Stimulated activated CD4-positive, alpha-beta T cell treated with anti-CD3 and anti-CD28 coated beads, Interleukin-2, amount 100 ng/mL, for 4 hours (primary cell): ENCODE data around the gene PCCB.
"Not testable (repeated sequence)": the region's sequence is repeated elsewhere in the genome, so short reads cannot be mapped to it uniquely, and the experiment has no call there.

Experiments
- DNase-seq: peaks from one replicate; pipeline ENCODE4 v3.0.0-alpha.2; 2020; ENCODE audit warnings: low read depth

PCCB gene

DNA sequence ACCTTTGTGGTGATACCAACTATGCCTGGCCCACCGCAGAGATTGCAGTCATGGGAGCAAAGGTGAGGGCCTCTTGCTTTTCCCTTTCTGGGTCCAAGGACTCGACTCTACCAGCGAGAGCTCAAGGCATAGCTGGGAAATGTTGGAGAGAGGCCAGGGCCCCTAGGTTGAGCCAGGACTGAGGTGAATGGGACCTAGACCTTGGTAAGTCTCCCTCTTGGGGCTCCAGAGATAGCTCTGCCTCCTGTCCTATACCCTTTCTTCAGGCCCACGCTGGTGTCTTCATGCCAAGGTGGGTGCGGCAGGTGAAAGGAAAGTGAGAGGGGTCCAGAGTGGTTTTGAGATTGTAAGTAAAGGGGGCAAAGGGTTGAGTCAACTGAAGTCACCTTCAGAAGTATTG lies 77.5 kb downstream of the PCCB start:
- no peak for DNase-seq

DNA sequence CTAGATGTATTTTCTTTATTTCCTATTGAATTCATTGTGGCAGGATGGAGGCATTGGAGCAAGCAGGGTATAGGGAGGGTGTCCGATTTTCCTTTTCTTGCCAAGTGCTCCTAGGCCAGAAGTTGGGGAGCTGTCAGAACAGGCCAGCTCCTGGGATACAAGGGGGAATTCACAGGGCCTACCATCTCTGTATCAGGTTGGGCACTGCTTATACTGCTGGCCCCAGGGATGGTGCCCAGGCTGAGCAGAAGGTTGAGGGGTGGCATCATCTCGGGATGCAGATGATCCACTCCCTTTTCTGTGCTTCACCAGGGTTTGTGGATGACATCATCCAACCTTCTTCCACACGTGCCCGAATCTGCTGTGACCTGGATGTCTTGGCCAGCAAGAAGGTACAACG lies 79.5 kb downstream of the PCCB start:
- no peak for DNase-seq

- DNase-seq: no peak
Measured at GRCh38 chr3:136330900-136331299, 80.8 kb downstream of the PCCB start.

DNA sequence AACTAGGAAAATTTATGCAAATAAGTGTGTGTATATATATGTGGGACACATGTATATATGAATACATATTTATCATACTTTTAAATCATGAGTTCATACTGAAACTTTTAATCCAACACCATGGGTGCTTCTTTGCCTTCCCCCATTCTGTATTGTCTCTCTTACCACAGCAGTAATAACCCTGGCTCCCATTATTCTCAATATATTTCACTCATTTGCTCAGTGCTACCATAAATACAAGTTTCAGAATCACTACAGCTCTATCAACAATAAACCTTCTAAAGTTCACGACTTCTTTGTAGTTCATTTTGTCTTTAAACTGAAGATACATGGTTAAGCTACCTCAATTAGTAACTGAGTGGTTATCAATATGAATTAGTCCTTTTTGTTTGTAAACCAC lies 82.2 kb downstream of the PCCB start:
- DNase-seq: no peak

- no peak for DNase-seq
Measured at GRCh38 chr3:136332776-136333175, 82.6 kb downstream of the PCCB start.

DNA sequence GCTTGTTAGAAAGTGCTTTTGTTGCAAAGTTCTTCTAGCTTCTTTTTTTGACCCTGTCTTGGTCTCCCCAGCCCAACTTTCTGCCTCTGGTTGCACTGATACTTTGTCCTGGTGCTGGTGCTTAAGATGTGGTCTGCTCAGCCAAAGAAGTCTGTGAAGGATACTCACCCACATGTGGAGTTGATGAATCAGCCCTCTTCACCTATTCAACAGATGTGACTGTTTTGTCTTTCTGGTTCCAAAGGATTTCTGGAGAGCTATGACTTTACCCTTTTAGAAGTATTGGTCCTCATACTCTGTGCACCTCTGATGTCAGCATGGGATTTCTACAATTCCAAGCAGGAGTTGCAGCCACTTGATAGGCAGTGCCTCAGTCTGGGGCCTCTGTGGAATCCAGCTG lies 84.1 kb downstream of the PCCB start:
- no peak for DNase-seq

DNA sequence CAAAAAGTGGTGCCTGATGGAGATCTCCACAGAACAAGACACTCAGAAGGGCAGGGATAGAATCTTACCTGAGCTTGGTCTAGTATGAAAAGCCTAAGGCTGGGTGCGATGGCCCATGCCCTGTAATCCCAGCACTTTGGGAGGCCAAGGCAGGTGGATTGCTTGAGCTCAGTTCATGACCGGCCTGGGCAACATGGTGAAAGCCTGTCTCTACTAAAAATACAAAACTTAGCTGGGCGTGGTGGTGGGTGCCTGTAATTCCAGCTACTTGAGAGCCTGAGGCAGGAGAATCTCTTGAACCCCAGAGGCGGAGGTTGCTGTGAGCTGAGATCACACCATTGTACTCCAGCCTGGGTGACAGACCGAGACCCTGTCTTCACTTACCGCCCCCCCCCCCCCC lies 84.6 kb downstream of the PCCB start:
- DNase-seq: not testable (repeated sequence)

DNA sequence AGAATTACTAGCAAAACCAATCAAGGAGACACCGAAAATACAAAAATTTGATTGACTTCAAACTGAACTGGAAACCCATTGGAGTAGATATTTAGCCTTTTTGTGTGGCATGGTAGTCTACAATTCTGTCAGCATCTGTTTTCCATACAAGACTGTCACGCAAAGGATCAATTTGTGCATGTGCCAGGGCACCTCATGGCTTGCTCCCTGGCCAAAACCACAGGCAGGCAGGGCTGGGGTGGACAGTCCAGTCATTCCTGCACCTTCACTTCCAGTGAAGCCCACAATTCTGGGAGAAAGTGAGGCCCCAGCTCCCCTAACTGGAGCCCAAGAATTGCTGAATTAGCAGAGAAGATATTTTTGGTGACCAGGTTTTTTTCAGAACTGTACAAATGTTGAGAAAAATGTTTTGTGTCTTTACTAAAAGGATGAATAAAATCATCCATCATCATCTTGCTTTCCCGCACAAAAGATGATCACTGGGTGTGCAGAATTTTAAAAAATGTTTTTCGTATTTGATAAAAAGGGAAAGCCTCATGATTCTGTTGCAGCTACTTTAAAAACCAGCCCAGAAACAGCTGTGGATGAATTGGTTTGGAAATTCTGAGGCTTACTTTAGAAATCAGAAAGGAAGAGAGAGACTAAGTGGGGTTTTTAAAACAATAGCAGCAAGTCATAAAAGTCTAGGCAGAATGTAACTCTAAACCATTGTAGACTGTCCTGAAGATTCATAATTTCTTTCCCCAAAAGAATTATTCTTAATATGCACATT lies 86.4 kb downstream of the PCCB start:
- no peak for DNase-seq

DNA sequence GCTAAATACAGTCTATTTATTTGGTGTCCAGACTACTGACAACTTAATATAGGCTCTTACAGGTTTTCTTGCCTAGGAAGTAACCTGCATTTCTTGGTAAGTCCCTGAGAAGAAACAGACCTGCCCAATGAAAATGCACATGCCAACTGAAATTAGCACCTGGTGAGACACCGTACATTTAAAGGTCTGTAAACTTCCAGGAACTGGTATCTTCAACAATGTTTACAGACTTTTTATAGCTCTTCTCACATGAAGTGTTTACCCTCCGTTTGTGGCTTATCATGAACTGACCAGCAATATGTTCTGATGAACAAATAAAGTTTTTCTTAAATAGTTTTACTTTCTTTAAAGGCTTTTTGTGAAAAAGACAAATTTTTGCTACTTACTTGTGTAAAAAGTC lies 93.3 kb downstream of the PCCB start:
- DNase-seq: no peak

- no peak for DNase-seq
Measured at GRCh38 chr3:136343873-136344555, 93.9 kb downstream of the PCCB start.

DNA sequence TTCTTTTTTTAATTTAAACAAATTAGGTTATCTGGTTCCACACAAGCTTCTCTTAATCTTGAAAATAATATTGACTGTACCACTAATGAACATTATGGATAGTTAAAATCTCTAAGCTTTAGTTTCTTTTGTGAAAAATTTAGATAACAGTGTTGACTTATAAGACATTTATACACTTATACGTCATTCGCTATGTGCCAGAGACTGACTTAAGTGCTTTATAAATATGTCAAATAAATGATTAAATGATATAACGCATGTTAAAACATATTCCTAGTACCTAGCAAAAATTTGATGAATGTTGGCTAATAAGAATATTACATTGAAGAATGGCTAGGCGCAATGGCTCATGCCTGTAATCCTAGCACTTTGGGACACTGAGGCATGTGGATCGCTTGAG lies 96.3 kb downstream of the PCCB start:
- no peak for DNase-seq

- DNase-seq: no peak
Measured at GRCh38 chr3:136350132-136350531, 100.0 kb downstream of the PCCB start.

DNA sequence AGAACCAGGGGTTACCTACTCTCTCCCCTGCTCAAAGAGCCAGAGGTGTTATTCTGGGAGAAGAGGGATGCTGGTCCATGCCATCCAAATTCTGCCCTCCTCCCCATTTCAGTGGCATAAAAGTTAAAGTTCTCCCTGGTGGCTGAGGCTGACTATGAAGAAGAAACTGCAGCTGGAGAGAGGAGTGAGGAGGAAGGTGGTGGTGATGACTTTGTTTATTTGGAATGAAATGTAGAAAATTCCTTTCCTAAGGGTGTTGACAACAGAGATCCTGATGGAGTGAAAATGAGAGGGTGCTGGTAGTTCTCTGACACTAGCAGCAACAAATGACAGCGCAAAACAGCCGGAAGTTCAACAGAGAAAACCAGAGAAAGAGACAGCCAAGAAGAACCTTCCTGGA lies 100.4 kb downstream of the PCCB start:
- DNase-seq: no peak

- DNase-seq: no peak
Measured at GRCh38 chr3:136351351-136351750, 101.2 kb downstream of the PCCB start.

DNA sequence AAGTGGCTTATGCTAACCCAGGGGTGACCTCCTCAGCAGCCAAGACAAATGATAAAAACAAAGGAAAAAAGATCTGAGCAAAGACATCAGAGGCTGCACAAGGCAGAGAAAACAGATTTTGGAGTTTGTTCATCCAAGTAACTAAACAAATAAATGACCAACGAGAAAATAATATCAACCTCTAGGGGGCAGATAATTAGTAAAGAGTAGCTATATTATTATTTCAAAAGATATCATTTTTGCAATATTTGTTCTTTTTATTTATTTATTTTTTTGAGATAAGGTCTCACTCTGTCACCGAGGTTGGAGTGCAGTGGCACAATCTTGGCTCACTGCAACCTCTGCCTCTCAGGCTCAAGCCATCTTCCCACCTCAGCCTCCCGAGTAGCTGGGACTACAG lies 101.8 kb downstream of the PCCB start:
- DNase-seq: no peak

GRCh38 chr3:136353461-136353860 lies 103.3 kb downstream of the PCCB start:
- no peak for DNase-seq

GRCh38 chr3:136366289-136366688 lies 116.1 kb downstream of the PCCB start:
- DNase-seq: no peak

GRCh38 chr3:136375800-136376199 lies 125.7 kb downstream of the PCCB start:
- not testable (repeated sequence) for DNase-seq

DNA sequence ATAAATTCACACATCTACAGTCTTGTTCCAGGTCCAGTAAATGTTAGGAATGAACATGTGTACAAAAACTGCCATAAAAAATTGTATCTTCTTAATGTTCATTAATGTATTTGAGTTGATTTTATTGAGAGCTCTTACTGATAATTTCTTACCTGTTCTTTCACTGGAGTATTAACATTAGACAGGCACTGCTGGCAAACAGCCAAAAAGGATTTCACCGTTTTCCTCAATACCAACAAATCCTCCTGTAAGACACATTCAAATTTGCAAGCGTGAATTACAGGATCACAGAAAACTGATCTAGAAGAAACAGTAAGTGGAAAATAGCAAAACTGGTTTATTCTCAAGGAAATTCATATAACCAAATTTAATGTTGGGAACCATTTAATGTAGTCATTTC lies 127.4 kb downstream of the PCCB start:
- no peak for DNase-seq

DNA sequence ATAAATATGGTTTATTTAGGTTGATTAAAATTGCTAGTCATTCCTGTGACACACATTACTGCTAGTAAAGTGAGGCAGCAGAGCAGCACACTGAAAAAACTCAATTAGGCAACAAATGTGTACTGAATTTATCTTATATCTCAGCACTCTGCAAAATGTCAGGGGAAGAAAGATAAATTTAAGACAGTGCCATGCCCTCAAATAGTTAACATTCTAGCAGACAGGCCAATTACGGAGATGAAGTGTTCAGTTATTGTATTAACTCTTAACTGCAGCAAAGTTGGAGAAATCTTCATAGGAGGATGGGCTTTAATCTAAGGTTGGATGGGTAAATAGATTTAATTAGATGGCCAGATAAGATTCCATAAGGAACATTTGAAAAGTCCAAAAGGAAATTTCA lies 127.9 kb downstream of the PCCB start:
- DNase-seq: no peak
